Activated naive CD8-positive, alpha-beta T cell treated with anti-CD3 and anti-CD28 coated beads for 36 hours (primary cell): ENCODE results near the gene WNT7A. TPM values are rescaled to one million over a fixed set of nuclear protein-coding genes. Genes with fewer than 3 reads are reported as not detected.

Source experiments
- DNase-seq: peaks from one replicate; pipeline ENCODE4 v3.0.0; 2021
- H3K27ac Mint-ChIP-seq: one replicate; pipeline ENCODE4 v1.8.0; 2022; ENCODE audit warnings: mild to moderate bottlenecking, moderate library complexity, mixed read lengths
- H3K27me3 Mint-ChIP-seq: one replicate; pipeline ENCODE4 v1.8.0; 2022; ENCODE audit warnings: mild to moderate bottlenecking, mixed read lengths
- H3K36me3 Mint-ChIP-seq: one replicate; pipeline ENCODE4 v1.8.0; 2021; ENCODE audit warnings: mild to moderate bottlenecking, mixed read lengths
- H3K4me1 Mint-ChIP-seq: one replicate; pipeline ENCODE4 v1.8.0; 2021; ENCODE audit warnings: mixed read lengths
- H3K4me3 Mint-ChIP-seq: one replicate; pipeline ENCODE4 v1.8.0; 2022; ENCODE audit warnings: mild to moderate bottlenecking, moderate library complexity, mixed read lengths
- H3K9me3 Mint-ChIP-seq: one replicate; pipeline ENCODE4 v1.8.0; 2022; ENCODE audit warnings: mixed read lengths
- total RNA-seq, 2 experiments: library from RNA; stranded (reverse); gene quantifications; one replicate each; pipeline ENCODE4 v1.2.3, GENCODE V29; 2021

Gene WNT7A
- total RNA-seq, 2 experiments from 2014 or later: 0.20 TPM; not detected in 1

DNA sequence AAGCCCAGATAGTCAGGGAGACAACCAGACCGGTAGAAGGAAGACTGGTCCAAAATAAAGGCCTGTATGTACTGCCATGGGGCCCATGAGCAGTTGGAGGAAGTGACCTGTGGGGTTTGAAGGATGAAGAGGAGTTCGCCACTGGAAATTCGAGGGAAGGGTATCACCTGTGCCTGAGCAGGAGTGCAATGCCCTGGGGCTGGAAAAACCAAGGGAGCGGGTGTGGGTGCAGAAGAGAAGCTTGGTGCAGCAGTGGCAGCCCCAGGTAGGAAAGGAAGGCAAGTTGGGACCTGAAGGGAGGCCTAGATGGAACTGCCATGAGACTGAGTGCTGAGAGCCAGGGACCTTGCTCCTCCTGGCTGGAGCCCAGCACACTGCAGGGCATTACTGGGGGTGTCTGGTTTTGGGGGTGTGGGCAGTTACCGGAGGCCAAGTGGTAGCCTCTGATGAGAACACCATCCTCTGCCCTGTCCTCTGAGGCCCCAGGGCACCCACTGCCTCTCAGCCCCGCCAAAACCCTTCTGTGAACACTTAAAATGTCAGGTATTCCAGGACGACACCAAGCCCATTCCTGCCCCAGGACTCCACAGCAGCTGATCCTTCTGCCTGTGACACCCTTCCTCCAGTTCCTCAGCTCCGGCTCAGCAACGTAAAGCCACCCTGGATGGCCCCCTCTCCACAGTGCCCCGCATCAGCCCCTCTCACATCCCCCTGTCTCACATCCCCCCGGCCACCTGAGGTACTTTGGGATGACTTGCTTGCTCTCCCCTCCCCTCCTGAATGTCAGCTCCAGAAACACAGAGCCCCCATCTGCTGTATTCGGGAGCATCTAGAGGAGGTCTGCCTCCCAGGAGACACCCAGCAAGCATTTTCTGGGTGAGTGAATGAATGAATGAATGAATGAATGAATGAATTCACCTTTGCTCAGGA lies 42.9 kb downstream of the WNT7A start:
- Mint-ChIP-seq H3K9me3 (no peaks in the 10 kb centered on the region), H3K36me3 (no peaks in the 10 kb centered on the region), H3K27me3 (no peaks in the 10 kb centered on the region), H3K4me1 (no peaks in the 10 kb centered on the region), H3K27ac (no peak overlapping the region), H3K4me3 (no peak overlapping the region)
- no peak for DNase-seq

DNA sequence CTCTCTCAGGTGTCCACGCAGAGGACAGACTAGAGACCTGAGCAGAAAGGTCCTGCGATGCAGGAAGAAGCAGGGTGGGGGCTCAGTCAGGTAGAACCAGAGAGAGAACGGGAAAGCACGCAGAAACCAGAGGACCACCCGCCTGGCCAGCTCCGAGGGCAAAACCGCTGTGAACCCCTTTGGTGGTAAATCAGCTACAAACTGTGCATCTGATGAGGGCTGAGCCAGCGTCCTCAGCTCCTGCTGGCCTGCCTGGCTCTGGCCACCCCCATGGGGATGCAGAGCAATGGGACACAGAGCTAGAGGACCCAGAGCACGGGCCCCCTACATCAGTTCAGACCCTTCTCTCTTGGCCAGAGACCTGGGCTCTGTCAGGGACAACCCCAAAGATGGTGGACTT lies 44.6 kb downstream of the WNT7A start:
- Mint-ChIP-seq H3K4me3 (no peak overlapping the region), H3K36me3 (no peaks in the 10 kb centered on the region), H3K9me3 (no peaks in the 10 kb centered on the region), H3K27me3 (no peaks in the 10 kb centered on the region), H3K27ac (no peak overlapping the region), H3K4me1 (no peaks in the 10 kb centered on the region)
- DNase-seq: no peak

DNA sequence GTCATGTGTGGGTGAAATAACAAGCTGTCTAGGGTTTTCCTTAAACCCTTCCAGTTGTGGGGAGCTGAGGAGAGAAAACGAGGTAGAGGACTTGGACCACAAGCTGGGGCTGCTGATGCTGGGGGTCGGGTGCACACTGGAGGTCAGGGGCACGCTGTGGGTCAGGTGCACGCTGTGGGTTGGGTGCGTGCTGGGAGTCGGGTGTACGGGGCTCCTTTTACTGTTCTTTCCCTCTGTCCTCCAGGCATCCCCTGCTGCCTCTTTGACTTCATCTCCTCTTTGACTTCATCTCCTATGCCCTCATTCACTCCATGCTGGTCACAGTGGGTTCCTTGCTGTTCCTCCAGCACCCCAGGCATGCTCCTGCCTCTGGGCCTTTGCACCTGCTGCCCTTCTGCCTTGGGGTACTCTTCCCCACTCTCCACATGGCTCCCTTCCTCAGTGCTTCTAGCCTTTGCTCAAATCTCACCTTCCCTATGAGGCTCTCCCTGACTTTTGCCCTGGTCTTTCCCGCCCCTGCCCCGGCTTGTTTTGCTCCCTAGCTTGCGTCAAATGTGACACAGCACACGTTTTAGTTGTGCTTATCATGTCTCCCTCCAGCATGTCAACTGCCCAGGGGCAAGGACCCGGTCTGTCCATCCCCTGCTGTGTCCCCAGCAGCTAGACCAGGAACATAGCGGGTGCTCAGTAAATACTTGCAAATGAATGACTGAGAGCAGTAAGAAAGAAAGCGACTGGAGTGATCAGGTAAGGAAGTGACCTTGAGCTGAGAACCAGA lies 45.4 kb downstream of the WNT7A start:
- Mint-ChIP-seq H3K9me3 (no peaks in the 10 kb centered on the region), H3K4me1 (no peaks in the 10 kb centered on the region), H3K27ac (no peak overlapping the region), H3K27me3 (no peaks in the 10 kb centered on the region), H3K36me3 (no peaks in the 10 kb centered on the region), H3K4me3 (no peak overlapping the region)
- no peak for DNase-seq

DNA sequence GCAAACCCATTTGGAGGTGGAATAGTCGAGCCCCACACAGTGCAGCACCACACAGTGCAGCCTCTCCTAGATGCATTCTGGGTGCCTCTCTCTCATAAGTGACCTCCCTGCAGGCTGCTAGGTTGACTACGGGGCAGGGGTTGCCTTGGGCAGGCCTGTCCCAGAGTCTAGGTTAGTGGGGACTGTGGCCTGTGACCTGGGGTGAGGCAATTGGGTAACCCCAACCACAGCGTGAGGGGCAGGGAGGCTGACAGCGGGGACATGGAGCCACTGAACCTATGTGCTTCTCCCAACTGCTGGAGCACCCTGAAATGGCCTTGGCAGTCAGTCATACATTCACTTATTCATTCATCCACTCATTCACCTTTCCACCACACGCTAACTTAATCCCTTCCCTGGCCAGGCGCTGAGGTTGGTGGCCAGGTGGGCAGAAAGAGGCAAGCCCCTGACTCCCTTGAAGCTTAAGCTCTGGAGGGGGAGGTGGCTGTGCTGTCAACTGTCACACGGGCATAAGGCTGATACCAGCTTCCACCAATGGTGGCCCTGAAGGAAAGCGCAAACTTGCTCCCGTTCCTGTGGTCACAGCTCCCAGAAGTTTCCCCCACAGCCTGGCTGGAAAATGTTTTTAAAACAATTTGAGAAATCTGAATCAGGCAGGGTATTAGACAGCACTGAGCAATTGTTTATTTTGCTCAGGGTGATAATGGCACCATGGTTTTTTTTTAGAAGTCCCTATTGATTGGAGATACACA lies 46.2 kb downstream of the WNT7A start:
- H3K4me3 Mint-ChIP-seq: no peak overlapping the region
- no peak overlapping the region for H3K27ac Mint-ChIP-seq
- no peaks in the 10 kb centered on the region for H3K27me3 Mint-ChIP-seq
- no peaks in the 10 kb centered on the region for H3K36me3 Mint-ChIP-seq
- DNase-seq: no peak
- H3K4me1 Mint-ChIP-seq: no peaks in the 10 kb centered on the region
- no peaks in the 10 kb centered on the region for H3K9me3 Mint-ChIP-seq

DNA sequence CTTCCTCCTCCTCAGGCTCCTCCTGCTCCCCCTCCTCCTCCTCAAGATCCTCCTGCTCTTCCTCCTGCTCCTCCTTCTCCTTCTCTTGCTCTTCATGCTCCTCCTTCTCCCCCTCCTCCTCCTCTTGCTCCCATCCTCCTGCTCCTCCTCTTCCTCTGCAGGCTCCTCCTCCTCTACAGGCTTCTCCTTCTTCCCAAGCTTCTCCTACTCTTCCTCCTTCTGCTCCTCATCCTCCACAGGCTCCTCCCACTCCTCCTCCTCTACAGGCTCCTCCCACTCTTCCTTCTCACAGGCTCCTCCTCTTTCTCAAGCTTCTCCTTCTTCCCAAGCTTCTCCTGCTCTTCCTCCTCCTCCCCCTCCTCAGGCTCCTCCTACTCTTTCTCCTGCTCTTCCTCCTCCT lies 47.7 kb downstream of the WNT7A start:
- Mint-ChIP-seq H3K9me3 (no peaks in the 10 kb centered on the region), H3K27ac (no peak overlapping the region)

GRCh38 chr3:13831386-13831996 lies 48.4 kb downstream of the WNT7A start:
- DNase-seq: no peak
- Mint-ChIP-seq H3K9me3 (no peaks in the 10 kb centered on the region), H3K4me1 (no peaks in the 10 kb centered on the region), H3K27ac (no peak overlapping the region), H3K36me3 (no peaks in the 10 kb centered on the region), H3K27me3 (no peaks in the 10 kb centered on the region), H3K4me3 (no peak overlapping the region)

More for the DNA sequence above, 47.7 kb downstream of the WNT7A start:
- Mint-ChIP-seq H3K4me1 (no peaks in the 10 kb centered on the region), H3K36me3 (no peaks in the 10 kb centered on the region), H3K27me3 (no peaks in the 10 kb centered on the region), H3K4me3 (no peak overlapping the region)
- DNase-seq: no peak

DNA sequence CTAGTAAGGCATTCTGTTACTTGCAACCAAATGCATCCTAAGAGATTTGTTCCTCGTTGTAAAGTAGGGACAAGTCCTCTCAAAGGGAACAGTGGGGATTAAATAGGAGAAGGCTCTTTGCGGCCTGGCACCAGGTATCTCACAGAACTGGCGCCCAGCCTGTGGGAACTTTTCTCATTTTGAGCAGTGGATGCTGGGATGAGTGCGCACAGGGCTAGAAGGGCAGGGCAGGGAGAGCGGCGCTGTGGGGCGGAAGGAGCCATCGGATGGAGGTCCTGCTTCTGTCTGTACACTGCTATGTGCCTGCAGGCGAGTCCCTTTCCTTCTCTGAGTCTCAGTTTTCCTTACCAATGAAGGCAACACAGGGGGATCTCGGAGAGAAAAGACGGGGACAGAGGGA lies 50.6 kb downstream of the WNT7A start:
- DNase-seq: no peak
- H3K27ac Mint-ChIP-seq: no peak overlapping the region
- no peaks in the 10 kb centered on the region for H3K9me3 Mint-ChIP-seq
- H3K4me3 Mint-ChIP-seq: no peak overlapping the region
- H3K27me3 Mint-ChIP-seq: no peaks in the 10 kb centered on the region
- H3K4me1 Mint-ChIP-seq: no peaks in the 10 kb centered on the region
- H3K36me3 Mint-ChIP-seq: no peaks in the 10 kb centered on the region

DNA sequence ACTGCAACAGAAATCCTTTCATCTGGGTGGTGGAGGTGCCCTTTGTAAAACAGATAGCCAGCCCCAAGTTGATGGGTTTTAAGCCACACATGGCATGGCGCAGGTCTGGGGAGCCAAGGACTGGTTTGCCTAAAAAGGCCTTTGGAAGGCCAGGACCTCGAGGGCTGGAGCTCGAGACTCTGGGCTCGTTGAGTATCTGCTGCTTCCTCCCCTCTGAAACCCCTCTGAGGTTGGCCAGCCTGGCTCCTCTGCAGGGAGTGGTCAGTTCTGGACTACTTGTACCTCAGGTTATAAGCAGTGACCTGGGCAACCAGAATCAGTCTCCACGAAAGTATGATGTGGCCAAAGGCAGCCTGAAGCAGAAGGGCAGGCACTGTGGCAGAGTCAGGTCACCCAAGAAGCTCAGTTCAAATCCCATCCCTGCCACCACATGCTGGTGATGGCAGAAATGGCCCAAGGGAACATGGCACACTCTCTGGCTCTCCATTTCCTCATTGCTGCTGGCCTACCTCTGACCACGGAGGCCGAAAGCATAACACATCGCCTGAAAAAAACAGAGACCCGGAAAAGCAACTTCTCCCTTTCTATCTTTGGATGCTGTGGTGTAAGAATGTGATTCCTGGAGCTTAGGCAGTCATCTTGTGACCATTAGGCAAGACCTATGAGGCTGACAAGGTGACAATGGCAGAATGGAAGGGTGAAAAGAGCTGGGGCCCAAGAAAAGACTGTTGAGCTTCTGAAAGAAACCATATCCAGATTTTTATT lies 51.2 kb downstream of the WNT7A start:
- DNase-seq: no peak
- Mint-ChIP-seq H3K9me3 (no peaks in the 10 kb centered on the region), H3K4me1 (no peaks in the 10 kb centered on the region), H3K27ac (no peak overlapping the region), H3K4me3 (no peak overlapping the region), H3K27me3 (no peaks in the 10 kb centered on the region), H3K36me3 (no peaks in the 10 kb centered on the region)

- H3K36me3 Mint-ChIP-seq: no peaks in the 10 kb centered on the region
- no peaks in the 10 kb centered on the region for H3K4me1 Mint-ChIP-seq
- no peaks in the 10 kb centered on the region for H3K27me3 Mint-ChIP-seq
- H3K4me3 Mint-ChIP-seq: no peak overlapping the region
- H3K9me3 Mint-ChIP-seq: no peaks in the 10 kb centered on the region
- H3K27ac Mint-ChIP-seq: no peak overlapping the region
- DNase-seq: no peak
These were observed 52.2 kb downstream of the WNT7A start for GRCh38 chr3:13827699-13828098.

DNA sequence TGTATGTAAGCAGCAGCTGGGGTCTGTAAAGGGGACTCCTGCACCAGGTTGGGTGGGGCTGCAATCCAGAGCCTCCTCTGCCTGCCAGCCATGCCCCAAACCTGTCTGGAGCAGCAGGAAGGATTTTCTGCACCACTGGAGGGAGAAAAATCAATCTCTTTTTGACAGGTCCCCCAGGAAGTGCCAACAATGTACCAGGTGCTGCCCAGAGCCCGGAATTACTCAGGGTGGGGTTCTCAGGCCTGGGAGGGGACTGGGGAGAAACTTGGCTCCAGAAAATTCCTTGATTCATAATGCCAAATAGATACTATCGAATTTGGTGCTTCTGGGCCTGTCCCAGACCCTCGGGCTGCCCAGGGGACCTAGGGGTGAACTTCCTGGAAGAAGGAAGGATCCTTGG lies 52.6 kb downstream of the WNT7A start:
- H3K9me3 Mint-ChIP-seq: no peaks in the 10 kb centered on the region
- no peak for DNase-seq
- H3K27ac Mint-ChIP-seq: no peak overlapping the region
- no peaks in the 10 kb centered on the region for H3K27me3 Mint-ChIP-seq
- H3K4me1 Mint-ChIP-seq: no peaks in the 10 kb centered on the region
- no peak overlapping the region for H3K4me3 Mint-ChIP-seq
- H3K36me3 Mint-ChIP-seq: no peaks in the 10 kb centered on the region

DNA sequence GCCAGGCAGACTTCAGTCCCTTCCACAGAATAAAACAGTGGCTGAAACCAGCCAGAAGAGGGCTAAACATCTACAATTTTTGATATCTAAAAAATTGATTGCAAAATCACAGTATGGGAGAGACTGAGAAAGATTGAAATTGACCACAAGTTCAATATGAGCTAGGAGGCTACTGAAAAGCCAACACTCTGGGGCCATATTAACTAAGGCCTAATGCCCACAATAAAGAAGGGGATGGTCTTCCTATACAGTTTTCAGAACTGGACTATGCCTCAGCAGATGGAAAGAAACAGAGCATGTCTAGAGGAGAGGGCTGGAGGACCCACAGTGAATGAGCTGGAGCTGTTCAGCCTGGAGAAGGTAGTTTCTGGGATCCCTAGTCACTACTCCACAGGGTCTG lies 53.2 kb downstream of the WNT7A start:
- Mint-ChIP-seq H3K27me3 (no peaks in the 10 kb centered on the region), H3K4me3 (no peak overlapping the region), H3K36me3 (no peaks in the 10 kb centered on the region), H3K27ac (no peak overlapping the region), H3K9me3 (no peaks in the 10 kb centered on the region), H3K4me1 (no peaks in the 10 kb centered on the region)
- no peak for DNase-seq

GRCh38 chr3:13825821-13826220 lies 54.0 kb downstream of the WNT7A start:
- no peak for DNase-seq
- Mint-ChIP-seq H3K4me3 (no peak overlapping the region), H3K27me3 (no peaks in the 10 kb centered on the region), H3K9me3 (no peaks in the 10 kb centered on the region), H3K27ac (no peak overlapping the region), H3K4me1 (no peaks in the 10 kb centered on the region), H3K36me3 (no peaks in the 10 kb centered on the region)

DNA sequence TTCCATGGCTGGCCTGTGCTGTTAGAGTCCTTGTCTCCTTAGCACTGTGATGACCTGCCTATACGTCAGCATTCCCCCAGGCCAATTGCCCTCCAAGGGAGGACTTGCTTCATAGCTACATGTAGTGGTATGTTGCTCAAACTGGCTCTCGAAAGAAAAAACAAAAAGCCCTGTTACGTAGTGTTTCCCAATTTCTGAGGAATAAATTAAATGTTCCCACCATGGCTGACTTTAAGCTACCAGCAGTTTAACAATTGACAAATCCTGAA lies 54.6 kb downstream of the WNT7A start:
- Mint-ChIP-seq H3K9me3 (no peaks in the 10 kb centered on the region), H3K36me3 (no peaks in the 10 kb centered on the region), H3K27ac (no peak overlapping the region), H3K4me3 (no peak overlapping the region), H3K4me1 (no peaks in the 10 kb centered on the region), H3K27me3 (no peaks in the 10 kb centered on the region)
- no peak for DNase-seq

- no peak for DNase-seq
- Mint-ChIP-seq H3K36me3 (no peaks in the 10 kb centered on the region), H3K27ac (no peak overlapping the region), H3K9me3 (no peaks in the 10 kb centered on the region), H3K4me1 (no peaks in the 10 kb centered on the region), H3K4me3 (no peak overlapping the region), H3K27me3 (no peaks in the 10 kb centered on the region)
These were observed 55.2 kb downstream of the WNT7A start for GRCh38 chr3:13824521-13825310.
